GM12864 (cell line): ENCODE data around the gene HDAC11.

Experiments
- DNase-seq: peaks from one replicate; pipeline ENCODE4 v3.0.0-alpha.2; 2011; ENCODE audit warnings: low read depth
- H3K4me3 ChIP-seq: 2 replicates; pipeline ENCODE4 v1.5.1; 2011; ENCODE audit warnings: mild to moderate bottlenecking, low read depth, low read length, control low read depth
- TF ChIP-seq, protein P1 (sequence below): IDR thresholded peaks from 2 replicates; pipeline ENCODE4 v1.5.1; 2011; ENCODE audit warnings: low read depth, mild to moderate bottlenecking, moderate library complexity, low read length, control low read depth, inconsistent platforms; ENCODE audit errors: missing control alignments

Gene HDAC11

DNA sequence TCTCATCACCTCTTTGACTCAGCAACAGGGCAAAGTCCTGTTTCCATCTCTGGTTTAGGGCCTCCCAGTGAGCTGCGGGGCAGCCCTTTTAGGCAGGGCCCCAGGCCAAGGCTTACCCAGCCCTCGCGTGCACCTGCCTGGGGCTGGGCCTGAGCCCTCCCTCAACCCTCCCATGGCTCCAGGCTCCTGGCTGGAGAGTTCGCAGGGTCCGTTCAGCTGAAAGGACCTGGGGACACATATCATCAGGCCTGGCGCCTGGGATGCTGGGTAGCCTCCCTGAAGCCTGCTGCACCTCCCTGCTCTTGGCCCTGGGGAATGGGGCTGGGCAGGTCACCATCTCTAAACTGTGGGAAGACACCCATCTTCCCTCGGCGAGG, 29.7 kb downstream of the HDAC11 start:
- H3K4me3 ChIP-seq, result no peak overlapping the region
- TF ChIP-seq, protein P1, sequence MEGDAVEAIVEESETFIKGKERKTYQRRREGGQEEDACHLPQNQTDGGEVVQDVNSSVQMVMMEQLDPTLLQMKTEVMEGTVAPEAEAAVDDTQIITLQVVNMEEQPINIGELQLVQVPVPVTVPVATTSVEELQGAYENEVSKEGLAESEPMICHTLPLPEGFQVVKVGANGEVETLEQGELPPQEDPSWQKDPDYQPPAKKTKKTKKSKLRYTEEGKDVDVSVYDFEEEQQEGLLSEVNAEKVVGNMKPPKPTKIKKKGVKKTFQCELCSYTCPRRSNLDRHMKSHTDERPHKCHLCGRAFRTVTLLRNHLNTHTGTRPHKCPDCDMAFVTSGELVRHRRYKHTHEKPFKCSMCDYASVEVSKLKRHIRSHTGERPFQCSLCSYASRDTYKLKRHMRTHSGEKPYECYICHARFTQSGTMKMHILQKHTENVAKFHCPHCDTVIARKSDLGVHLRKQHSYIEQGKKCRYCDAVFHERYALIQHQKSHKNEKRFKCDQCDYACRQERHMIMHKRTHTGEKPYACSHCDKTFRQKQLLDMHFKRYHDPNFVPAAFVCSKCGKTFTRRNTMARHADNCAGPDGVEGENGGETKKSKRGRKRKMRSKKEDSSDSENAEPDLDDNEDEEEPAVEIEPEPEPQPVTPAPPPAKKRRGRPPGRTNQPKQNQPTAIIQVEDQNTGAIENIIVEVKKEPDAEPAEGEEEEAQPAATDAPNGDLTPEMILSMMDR, result no peak
- DNase-seq, result no peak

DNA sequence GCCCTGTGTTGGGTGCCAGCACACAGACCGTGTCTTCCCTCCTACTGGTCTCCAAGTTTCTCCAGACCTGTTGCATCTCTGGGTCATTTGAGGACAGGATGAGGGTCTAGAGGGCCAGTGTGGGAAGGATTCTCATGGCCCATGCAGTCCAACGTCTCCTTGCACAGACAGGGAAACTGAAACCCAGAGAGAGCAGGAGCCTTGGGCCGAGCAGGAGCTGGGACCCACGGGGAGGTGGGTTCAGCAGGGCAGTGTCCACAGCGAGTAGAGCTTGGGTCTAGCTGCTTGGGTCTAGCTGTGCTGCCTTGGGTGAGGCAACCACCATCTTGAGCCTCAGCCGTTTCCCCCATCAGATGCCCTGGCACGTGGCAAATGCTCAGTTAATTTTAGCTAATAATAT, 32.3 kb downstream of the HDAC11 start:
- TF ChIP-seq, protein P1, result no peak
- no peak overlapping the region for H3K4me3 ChIP-seq
- no peak for DNase-seq

DNA sequence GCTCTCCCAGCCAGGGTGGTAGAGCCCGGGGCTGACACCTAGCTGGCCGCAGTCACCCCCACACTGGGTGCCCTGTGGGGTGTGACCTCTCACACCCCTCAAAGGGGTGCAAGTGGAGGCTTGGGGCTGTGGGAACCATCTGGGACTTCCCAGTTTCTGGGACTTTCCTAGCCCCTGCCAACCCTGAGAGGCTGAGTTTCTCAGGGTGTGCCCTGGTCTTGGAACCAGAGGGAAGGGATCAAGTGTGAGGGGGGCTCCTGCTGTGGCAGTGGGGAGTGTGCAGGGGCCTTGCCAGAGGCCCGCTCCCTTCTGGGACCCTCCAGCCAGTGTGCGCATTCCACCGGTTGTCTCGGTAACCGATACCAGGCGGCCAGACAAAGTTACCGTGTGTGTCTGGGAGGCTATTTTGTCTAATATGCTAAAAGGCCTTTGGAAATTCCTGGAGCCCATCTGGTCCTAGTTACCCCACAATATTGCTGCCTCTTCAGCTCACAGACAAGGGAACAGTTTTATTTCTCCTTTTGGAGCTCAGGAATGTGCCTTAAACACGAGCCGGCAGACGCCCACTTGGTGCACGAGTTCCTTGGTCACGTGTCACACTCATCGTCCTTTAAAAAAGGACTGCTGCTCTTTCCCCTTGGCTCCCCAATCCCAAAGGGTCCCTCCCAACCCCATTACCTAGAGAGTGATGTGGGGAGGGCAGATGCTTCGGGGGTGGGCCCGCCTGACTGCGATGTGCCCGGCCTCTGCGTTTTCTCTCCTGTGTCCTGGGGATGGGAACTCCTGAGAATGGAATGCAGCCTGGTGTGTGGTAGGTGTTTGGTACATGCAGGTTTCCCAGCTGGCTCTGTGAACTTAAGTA, 33.2 kb downstream of the HDAC11 start:
- no peak for DNase-seq
- no peak overlapping the region for H3K4me3 ChIP-seq
- TF ChIP-seq, protein P1, result no peak

DNA sequence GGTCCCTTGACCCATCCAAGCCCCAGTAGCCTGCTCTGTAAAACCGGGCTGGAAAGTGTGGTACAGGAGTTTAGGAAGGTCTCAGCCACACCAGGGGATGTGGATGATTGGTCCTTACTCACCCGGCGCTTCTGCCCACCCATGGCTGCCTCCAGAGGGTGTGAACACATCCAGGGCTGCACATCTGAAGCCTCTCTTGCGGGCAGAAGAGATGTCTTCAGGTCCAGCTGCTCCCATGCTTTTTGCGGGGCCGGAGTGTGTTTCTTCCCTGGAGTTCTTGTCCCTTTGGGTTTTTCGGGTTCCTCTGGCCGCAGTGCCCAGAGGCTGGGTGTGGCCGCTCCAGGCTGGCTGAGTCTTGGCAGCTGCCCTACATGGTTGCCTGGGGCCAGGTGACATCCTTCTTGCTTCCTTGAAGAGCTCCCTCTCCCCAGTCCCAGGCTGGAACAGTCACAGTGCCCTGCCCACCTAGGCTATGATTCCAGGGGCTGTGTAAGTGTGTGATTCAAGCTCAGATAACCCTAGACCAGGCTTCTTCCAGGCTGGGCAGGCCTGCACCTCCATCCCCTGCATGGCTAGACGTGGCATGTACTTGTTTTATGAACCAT, 33.9 kb downstream of the HDAC11 start:
- TF ChIP-seq, protein P1, result no peak
- no peak overlapping the region for H3K4me3 ChIP-seq
- no peak for DNase-seq

DNA sequence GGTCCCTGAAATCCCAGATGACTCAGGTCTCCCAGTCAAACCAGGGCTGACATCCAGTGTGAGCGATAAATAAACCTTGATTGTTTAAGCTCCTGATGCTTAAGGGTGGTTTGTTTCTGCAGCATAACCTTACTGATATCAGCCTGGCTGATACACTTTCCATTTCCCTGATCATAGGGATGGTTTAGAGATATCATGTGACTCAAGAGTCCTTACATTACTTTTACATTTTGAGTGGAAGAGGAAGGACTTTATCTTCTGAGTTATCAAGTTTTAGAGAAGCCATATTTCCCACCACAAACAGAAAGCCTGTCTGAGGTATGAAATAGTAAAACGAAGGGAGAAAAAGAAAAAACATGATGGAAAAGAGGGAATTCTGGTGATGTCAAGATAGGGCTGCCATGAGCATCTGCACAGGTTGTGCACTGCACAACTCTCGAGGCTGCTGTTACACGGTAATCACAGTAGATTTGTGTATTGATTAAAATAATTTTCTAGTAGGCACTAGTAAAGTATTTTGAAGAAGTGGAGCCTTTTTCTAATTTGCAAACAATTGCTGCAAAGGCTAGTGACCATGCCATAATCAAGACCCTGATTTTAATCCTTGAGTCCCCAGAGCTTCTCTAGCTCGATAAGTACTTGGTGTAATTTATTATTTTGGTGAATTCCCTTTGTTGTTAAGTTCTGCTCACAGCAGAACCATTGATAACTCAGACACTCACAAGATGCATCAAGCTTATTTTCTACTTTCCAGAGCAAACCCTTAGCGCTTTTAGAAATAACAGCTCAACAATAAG, 34.7 kb downstream of the HDAC11 start:
- no peak for DNase-seq
- TF ChIP-seq, protein P1, result no peak
- no peak overlapping the region for H3K4me3 ChIP-seq

DNA sequence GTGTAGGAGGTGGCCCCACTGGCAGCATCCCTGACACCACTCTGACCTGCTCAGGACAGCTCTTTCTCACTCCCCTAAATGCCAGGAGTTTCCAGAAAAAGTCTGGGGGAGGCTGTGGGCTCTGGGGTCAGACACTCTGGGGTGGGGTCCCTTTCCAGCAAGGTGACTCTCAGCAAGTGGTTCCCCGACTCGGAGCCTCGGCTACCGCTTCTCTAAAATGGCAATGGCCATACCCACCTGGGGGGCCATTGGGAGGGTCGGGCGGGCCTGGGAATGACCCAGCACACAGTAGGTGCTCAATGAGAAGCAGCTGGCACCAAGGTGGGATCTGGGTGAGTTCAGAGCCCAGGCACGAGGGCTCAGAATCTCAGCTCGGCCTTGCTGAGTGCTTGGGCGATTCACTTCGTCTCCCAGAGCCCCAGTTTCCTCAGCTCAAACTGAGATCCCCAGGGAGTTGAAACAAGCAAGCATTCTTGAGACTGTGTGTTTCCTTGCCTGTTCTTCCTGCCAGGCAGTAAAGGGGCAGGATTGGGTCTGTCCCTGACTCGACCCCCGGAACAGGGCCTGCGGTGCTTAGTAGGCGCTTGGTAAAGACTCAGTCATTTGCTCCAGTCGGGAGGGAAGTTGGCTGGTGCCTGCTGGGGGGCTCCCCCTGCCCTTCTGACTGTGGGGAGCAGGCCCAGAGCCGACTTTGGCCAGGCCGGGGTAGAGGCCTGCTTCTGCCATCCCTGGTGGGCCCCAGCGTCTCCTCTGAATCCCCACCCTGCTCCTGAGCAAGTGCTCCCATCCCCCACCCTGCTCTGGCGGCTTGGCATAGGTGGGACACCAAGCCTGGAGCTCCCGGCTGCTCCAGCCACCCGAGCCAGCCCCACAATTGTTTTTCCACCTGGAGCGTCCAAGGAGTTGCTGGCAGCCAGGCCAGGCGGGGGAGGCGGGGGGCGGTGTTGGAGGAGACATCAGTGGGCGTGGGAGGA, 36.0 kb downstream of the HDAC11 start:
- TF ChIP-seq, protein P1, result no peak
- DNase-seq, result no peak
- no peak overlapping the region for H3K4me3 ChIP-seq
